GM20000 (cell line): ENCODE results near the gene WNT4.

Source experiments
- DNase-seq: peaks from one replicate; pipeline ENCODE4 v3.0.0; 2012; ENCODE audit warnings: low spot score
- TF ChIP-seq, protein P1 (sequence below): IDR thresholded peaks from 2 replicates; pipeline ENCODE4 v1.5.1; 2012; ENCODE audit warnings: mild to moderate bottlenecking, control low read depth; ENCODE audit errors: extremely low read depth, missing control alignments

Gene WNT4

GRCh38 chr1:22163564-22163963 lies 20.7 kb upstream of the WNT4 start:
- DNase-seq: no peak
- TF ChIP-seq, protein P1, sequence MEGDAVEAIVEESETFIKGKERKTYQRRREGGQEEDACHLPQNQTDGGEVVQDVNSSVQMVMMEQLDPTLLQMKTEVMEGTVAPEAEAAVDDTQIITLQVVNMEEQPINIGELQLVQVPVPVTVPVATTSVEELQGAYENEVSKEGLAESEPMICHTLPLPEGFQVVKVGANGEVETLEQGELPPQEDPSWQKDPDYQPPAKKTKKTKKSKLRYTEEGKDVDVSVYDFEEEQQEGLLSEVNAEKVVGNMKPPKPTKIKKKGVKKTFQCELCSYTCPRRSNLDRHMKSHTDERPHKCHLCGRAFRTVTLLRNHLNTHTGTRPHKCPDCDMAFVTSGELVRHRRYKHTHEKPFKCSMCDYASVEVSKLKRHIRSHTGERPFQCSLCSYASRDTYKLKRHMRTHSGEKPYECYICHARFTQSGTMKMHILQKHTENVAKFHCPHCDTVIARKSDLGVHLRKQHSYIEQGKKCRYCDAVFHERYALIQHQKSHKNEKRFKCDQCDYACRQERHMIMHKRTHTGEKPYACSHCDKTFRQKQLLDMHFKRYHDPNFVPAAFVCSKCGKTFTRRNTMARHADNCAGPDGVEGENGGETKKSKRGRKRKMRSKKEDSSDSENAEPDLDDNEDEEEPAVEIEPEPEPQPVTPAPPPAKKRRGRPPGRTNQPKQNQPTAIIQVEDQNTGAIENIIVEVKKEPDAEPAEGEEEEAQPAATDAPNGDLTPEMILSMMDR: no peak

DNA sequence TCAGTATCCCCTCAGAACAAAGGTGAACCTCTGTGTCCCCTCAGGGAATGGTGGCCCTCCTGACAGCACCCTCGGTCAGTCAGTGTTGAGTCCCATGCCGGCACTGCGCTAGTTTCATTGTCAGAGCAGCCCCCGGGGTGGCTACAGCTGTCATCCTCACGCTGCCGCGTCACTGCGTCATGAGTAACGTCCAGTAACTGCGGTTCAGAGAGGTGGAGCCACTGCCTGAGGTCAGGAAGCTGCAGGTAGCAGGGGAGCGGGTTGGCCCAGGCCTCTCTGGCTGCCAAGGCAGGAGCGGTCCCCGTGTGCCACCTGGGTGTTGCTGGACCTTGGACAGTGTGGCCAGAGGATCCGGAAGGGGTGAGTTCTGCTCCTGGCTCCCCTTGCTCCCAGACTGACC lies 20.2 kb upstream of the WNT4 start:
- TF ChIP-seq, protein P1: no peak
- DNase-seq: no peak

DNA sequence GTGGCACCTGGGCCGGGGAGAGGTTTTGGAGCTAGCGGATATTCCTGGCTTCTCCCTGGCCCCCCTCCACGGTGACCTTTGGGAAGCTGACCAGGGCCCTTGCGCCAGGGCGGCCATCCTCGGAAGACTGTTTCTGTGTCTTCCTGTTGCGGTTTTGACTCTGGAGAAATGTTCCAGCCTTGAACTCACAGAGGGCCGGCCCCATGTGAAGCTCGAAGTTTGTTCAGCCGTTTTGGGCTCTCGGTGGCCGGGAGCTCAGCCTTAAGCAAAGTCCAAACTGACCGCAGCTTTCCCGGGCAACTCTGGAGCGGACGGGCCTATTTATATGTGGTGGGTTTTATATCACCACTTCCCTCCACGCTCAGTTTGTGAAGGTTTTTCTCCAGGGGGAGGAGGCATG lies 17.0 kb upstream of the WNT4 start:
- TF ChIP-seq, protein P1: no peak
- no peak for DNase-seq

DNA sequence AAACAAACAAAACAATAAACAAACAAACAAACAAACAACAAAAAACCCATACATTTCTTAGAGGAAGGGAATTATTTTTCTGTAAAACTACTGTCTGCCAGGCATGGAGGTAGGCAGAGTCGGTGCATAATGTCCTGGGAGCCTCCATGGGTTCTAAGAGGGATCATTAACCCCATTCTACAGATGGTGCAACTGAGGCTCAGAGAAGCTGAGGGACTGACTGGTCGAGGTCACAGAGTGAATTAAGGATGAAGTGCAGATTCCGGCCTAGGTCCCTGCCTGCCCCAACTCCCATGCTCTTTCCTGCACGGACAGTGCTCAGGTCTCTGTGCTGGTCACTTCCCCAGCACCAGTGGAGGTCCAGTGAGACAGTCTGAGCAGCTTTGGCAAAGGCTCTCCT lies 15.8 kb upstream of the WNT4 start:
- DNase-seq: no peak
- TF ChIP-seq, protein P1: no peak

DNA sequence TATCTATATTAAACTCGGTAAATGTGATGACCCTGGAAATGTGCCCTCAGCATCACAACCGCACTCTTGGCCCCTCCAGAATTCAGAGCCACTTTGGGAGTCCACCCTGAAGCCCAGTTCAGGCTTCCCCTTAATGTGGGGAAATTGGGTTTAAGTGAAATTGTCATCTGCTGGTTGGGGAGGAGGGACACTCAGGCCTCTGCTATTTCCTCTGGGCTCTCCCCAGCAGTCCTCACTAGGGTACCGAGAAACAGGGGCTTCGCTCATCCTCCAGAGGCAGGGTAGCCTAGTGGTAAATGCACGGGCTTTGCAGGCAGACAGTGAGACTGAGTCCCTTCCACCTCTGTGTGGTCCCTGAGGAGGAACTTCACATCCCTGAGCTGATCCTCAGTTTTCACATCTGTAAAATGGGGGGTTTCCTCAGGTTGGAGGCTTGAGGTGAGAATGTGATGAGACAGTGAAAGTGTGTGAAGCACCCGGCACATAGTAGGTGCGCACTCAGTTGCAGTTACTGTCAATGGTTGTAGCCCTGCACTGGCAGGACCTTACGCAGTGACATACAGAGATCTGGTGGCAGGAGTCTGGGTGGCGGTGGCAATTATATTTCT lies 14.6 kb upstream of the WNT4 start:
- TF ChIP-seq, protein P1: no peak
- no peak for DNase-seq

GRCh38 chr1:22155517-22155916 lies 12.6 kb upstream of the WNT4 start:
- DNase-seq: no peak
- TF ChIP-seq, protein P1: no peak

GRCh38 chr1:22154626-22155025 lies 11.7 kb upstream of the WNT4 start:
- TF ChIP-seq, protein P1: no peak
- no peak for DNase-seq
